Measurements from ENCODE around the gene AHDC1. TPM values are rescaled to one million over a fixed set of nuclear protein-coding genes. Genes with fewer than 3 reads are reported as not detected.

AHDC1 gene
- total and polyA plus RNA-seq, 10 of the 15 experiments (the other 5 are each of a cell fraction or from before 2014, with no cell fraction given) = 0.21 to 13.0 (median 1.4) TPM

DNA sequence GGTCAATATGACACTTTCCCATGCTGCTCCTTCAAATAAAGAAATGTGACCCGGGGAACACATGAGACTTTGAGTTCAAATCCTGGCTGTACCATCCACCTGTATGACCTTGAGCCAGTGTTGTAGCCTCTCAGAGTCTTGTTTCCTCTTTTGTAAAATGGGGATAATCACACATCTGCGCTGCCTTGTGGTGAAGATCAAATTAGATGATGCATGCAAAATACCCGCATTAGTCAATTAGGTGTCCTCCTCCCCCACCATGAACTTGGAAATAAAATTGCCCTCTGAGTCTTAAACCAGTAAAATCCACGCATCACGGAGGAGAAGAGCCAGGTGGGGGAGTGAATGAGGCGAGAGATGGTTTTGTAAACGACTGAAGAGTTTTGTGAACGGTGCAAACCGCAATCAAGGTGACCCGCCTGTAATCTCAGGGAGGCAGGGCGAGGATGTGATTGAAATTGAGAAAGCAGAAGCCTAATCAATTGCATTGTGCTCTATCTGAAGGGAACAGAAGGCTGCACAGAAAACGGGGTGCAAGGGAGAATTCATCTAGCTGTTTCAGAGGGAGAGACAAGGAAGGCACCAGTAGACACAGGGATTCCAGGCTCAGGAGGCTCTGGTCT is 5.8 kb upstream of the AHDC1 start (continued):
- peak; percentile 18; the same call in 1 of the 2 replicates for TF ChIP-seq ZNF24 (IDR thresholded peaks at IDR 0.05)
- no peak for TF ChIP-seq TCF12 (IDR thresholded peaks at IDR 0.05; ENCODE audit: low read depth, low read length)
- peak; percentile 3 to 53; a peak in 1 of 4 replicates for TF ChIP-seq EP300 (IDR thresholded peaks at IDR 0.05; ENCODE audit: borderline replicate concordance in 1 of 2, control insufficient read depth in 1 of 2, low read depth in 2 of 2, low read length in 2 of 2)
- no peak for TF ChIP-seq TCF3 (IDR thresholded peaks at IDR 0.05; ENCODE audit: borderline replicate concordance, insufficient read depth, low read depth, low read length)
- TF ChIP-seq ATF7 (IDR thresholded peaks at IDR 0.05; ENCODE audit: low read depth) = 0 out of 2 replicates have a peak, but pooled peaks have one; percentile 9
- TF ChIP-seq POLR2AphosphoS5 (IDR thresholded peaks at IDR 0.05; ENCODE audit: low read length) = peak; percentile 20; the same call in 1 of the 2 replicates
- peak; percentile 98 for TF ChIP-seq ESRRA (IDR thresholded peaks at IDR 0.05; ENCODE audit: low read length)
- 0 out of 2 replicates have a peak, but pooled peaks have one; percentile 40 for TF ChIP-seq PML (IDR thresholded peaks at IDR 0.05; ENCODE audit: low read length)
- TF ChIP-seq RUNX3 (IDR thresholded peaks at IDR 0.05; ENCODE audit: low read length) = peak; percentile 85
- no peak for TF ChIP-seq HDAC2 (IDR thresholded peaks at IDR 0.05)
- TF ChIP-seq CREM (IDR thresholded peaks at IDR 0.05; ENCODE audit: low read depth) = peak; percentile 22; the same call in 1 of the 2 replicates
- TF ChIP-seq, protein P1, sequence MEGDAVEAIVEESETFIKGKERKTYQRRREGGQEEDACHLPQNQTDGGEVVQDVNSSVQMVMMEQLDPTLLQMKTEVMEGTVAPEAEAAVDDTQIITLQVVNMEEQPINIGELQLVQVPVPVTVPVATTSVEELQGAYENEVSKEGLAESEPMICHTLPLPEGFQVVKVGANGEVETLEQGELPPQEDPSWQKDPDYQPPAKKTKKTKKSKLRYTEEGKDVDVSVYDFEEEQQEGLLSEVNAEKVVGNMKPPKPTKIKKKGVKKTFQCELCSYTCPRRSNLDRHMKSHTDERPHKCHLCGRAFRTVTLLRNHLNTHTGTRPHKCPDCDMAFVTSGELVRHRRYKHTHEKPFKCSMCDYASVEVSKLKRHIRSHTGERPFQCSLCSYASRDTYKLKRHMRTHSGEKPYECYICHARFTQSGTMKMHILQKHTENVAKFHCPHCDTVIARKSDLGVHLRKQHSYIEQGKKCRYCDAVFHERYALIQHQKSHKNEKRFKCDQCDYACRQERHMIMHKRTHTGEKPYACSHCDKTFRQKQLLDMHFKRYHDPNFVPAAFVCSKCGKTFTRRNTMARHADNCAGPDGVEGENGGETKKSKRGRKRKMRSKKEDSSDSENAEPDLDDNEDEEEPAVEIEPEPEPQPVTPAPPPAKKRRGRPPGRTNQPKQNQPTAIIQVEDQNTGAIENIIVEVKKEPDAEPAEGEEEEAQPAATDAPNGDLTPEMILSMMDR (IDR thresholded peaks at IDR 0.05 in 2 of 3, conservative IDR thresholded peaks at IDR 0.05 in 1 of 3; ENCODE audit: control insufficient read depth in 2 of 3, extremely low read depth in 1 of 3, insufficient read depth in 1 of 3, low read depth in 3 of 3, low read length in 3 of 3) = 0 out of 6 replicates have a peak, but pooled peaks of 1 of the 3 experiments have one; percentile 6
- TF ChIP-seq IRF3 (IDR thresholded peaks at IDR 0.05) = no peak
- TF ChIP-seq NFIC (IDR thresholded peaks at IDR 0.05; ENCODE audit: low read depth, low read length) = peak; percentile 30; the same call in 1 of the 2 replicates
- peak; percentile 57; the same call in 1 of the 2 replicates for TF ChIP-seq BCL11A (IDR thresholded peaks at IDR 0.05; ENCODE audit: low read depth, low read length)
- peak; percentile 79; the same call in 2 of the 3 replicates for TF ChIP-seq POU2F2 (IDR thresholded peaks at IDR 0.05; ENCODE audit: borderline replicate concordance, low read depth, low read length)
- TF ChIP-seq BMI1 (IDR thresholded peaks at IDR 0.05; ENCODE audit: borderline replicate concordance) = no peak; the same call in 1 of the 2 replicates
